NOMO-1 treated with DMSO at 0.1 percent for 48 hours (cell line): ENCODE data around the gene CAMKMT.
A peak's percentile ranks its signal among the peaks of the same experiment; 100 is the strongest.
"Not testable (repeated sequence)": the region's sequence is repeated elsewhere in the genome, so short reads cannot be mapped to it uniquely, and the experiment has no call there.

Source experiments
- DNase-seq: peaks from one replicate; lab custom pipeline; 2025; ENCODE audit not compliant: unreplicated experiment; lab: John Stamatoyannopoulos, UW

Gene CAMKMT

GRCh38 chr2:44495544-44495943 lies 133.8 kb downstream of the CAMKMT start:
- no peak for DNase-seq

GRCh38 chr2:44496130-44496529 lies 134.4 kb downstream of the CAMKMT start:
- DNase-seq, result no peak

GRCh38 chr2:44498551-44498950 lies 136.8 kb downstream of the CAMKMT start:
- DNase-seq, result no peak

GRCh38 chr2:44505664-44506063 lies 143.9 kb downstream of the CAMKMT start:
- not testable (repeated sequence) for DNase-seq

- DNase-seq, result no peak
Measured at GRCh38 chr2:44510246-44510645, 148.5 kb downstream of the CAMKMT start.

GRCh38 chr2:44515416-44515815 lies 153.7 kb downstream of the CAMKMT start:
- DNase-seq, result no peak

- no peak for DNase-seq
Measured at GRCh38 chr2:44519026-44519425, 157.3 kb downstream of the CAMKMT start.

- DNase-seq, result no peak
Measured at GRCh38 chr2:44522846-44523245, 161.1 kb downstream of the CAMKMT start.

- no peak for DNase-seq
Measured at GRCh38 chr2:44524347-44524926, 162.7 kb downstream of the CAMKMT start.

- DNase-seq, result no peak
Measured at GRCh38 chr2:44526352-44526751, 164.6 kb downstream of the CAMKMT start.

GRCh38 chr2:44528595-44528994 lies 166.8 kb downstream of the CAMKMT start:
- no peak for DNase-seq

- no peak for DNase-seq
Measured at GRCh38 chr2:44529448-44529847, 167.7 kb downstream of the CAMKMT start.

- DNase-seq, result no peak
Measured at GRCh38 chr2:44531289-44531688, 169.5 kb downstream of the CAMKMT start.

- no peak for DNase-seq
Measured at GRCh38 chr2:44532031-44532430, 170.3 kb downstream of the CAMKMT start.

GRCh38 chr2:44533508-44533907 lies 171.8 kb downstream of the CAMKMT start:
- peak; percentile 55 for DNase-seq

GRCh38 chr2:44535376-44535775 lies 173.6 kb downstream of the CAMKMT start:
- no peak for DNase-seq

GRCh38 chr2:44537264-44537663 lies 175.5 kb downstream of the CAMKMT start:
- no peak for DNase-seq

GRCh38 chr2:44542520-44542919 lies 180.8 kb downstream of the CAMKMT start:
- no peak for DNase-seq

GRCh38 chr2:44543773-44544725 lies 182.3 kb downstream of the CAMKMT start:
- no peak for DNase-seq

- DNase-seq, result no peak
Measured at GRCh38 chr2:44545005-44545404, 183.3 kb downstream of the CAMKMT start.

- DNase-seq, result no peak
Measured at GRCh38 chr2:44546459-44547127, 184.8 kb downstream of the CAMKMT start.

GRCh38 chr2:44547718-44548117 lies 186.0 kb downstream of the CAMKMT start:
- DNase-seq, result peak; percentile 13
